Kasumi-1 (cell line): ENCODE data around the gene COL13A1.

Source experiments
- DNase-seq, 2 experiments: peaks; one replicate each; lab custom pipeline; 2025; lab: John Stamatoyannopoulos, UW

Gene COL13A1

GRCh38 chr10:69801434-69802315 is at the start of gene COL13A1:
Gene COL13A1 (plus strand): TSS chr10:69801906. CDS start chr10:69802424, 518 bp downstream.
- peak; percentile 48 to 55 for DNase-seq

GRCh38 chr10:69752479-69752878 is 49.2 kb upstream of the COL13A1 start:
- DNase-seq = no peak

GRCh38 chr10:69756279-69756678 is 45.4 kb upstream of the COL13A1 start:
- no peak for DNase-seq

- DNase-seq = no peak
Observed at GRCh38 chr10:69757206-69757552, 44.5 kb upstream of the COL13A1 start.

- peak; percentile 20 to 26 for DNase-seq
Observed at GRCh38 chr10:69757553-69758309, 44.0 kb upstream of the COL13A1 start.

- no peak for DNase-seq
Observed at GRCh38 chr10:69758310-69758728, 43.4 kb upstream of the COL13A1 start.

GRCh38 chr10:69759641-69760040 is 42.1 kb upstream of the COL13A1 start:
- DNase-seq = no peak

- no peak for DNase-seq
Observed at GRCh38 chr10:69760072-69760471, 41.6 kb upstream of the COL13A1 start.

- DNase-seq = no peak
Observed at GRCh38 chr10:69761320-69761719, 40.4 kb upstream of the COL13A1 start.

GRCh38 chr10:69766161-69766910 is 35.4 kb upstream of the COL13A1 start:
- no peak for DNase-seq

- no peak for DNase-seq
Observed at GRCh38 chr10:69767793-69768192, 33.9 kb upstream of the COL13A1 start.

- no peak for DNase-seq
Observed at GRCh38 chr10:69768386-69768785, 33.3 kb upstream of the COL13A1 start.

- no peak for DNase-seq
Observed at GRCh38 chr10:69769395-69769992, 32.2 kb upstream of the COL13A1 start.

- no peak for DNase-seq
Observed at GRCh38 chr10:69772933-69773704, 28.6 kb upstream of the COL13A1 start.

- no peak for DNase-seq
Observed at GRCh38 chr10:69774596-69774995, 27.1 kb upstream of the COL13A1 start.

GRCh38 chr10:69780077-69780476 is 21.6 kb upstream of the COL13A1 start:
- no peak for DNase-seq

- DNase-seq = no peak
Observed at GRCh38 chr10:69781576-69781975, 20.1 kb upstream of the COL13A1 start.

- DNase-seq = no peak
Observed at GRCh38 chr10:69783515-69783914, 18.2 kb upstream of the COL13A1 start.

GRCh38 chr10:69786791-69787190 is 14.9 kb upstream of the COL13A1 start:
- DNase-seq = peak in 1 of 2 experiments; percentile 38

GRCh38 chr10:69787681-69788080 is 14.0 kb upstream of the COL13A1 start:
- DNase-seq = no peak

GRCh38 chr10:69789164-69789576 is 12.5 kb upstream of the COL13A1 start:
- DNase-seq = peak in 1 of 2 experiments; percentile 7
